T1000 (cell line): ENCODE results near the gene TMEM63A.

Experiments used
- DNase-seq: peaks from one replicate; lab custom pipeline; 2025; ENCODE audit warnings: mixed read lengths; lab: John Stamatoyannopoulos, UW

The TMEM63A gene

GRCh38 chr1:225885336-225885735 lies 3.2 kb upstream of the TMEM63A start:
- DNase-seq = no peak

GRCh38 chr1:225883616-225884265 lies 1.6 kb upstream of the TMEM63A start:
- no peak for DNase-seq

GRCh38 chr1:225882694-225883615 lies 775 bp upstream of the TMEM63A start:
- no peak for DNase-seq

GRCh38 chr1:225881081-225881958 lies 860 bp downstream of the TMEM63A start:
- no peak for DNase-seq

- no peak for DNase-seq
Observed at GRCh38 chr1:225880636-225881035, 1.5 kb downstream of the TMEM63A start.

GRCh38 chr1:225880222-225880588 lies 2.0 kb downstream of the TMEM63A start:
- DNase-seq = no peak

- DNase-seq = no peak
Observed at GRCh38 chr1:225879521-225880221, 2.5 kb downstream of the TMEM63A start.

GRCh38 chr1:225878282-225878681 lies 3.9 kb downstream of the TMEM63A start:
- DNase-seq = no peak

GRCh38 chr1:225877580-225877979 lies 4.6 kb downstream of the TMEM63A start:
- DNase-seq = no peak

GRCh38 chr1:225876900-225877510 lies 5.2 kb downstream of the TMEM63A start:
- DNase-seq = no peak

- DNase-seq = no peak
Observed at GRCh38 chr1:225875044-225875815, 7.0 kb downstream of the TMEM63A start.

- DNase-seq = no peak
Observed at GRCh38 chr1:225874431-225874830, 7.7 kb downstream of the TMEM63A start.

- DNase-seq = no peak
Observed at GRCh38 chr1:225873281-225873850, 8.8 kb downstream of the TMEM63A start.

- DNase-seq = no peak
Observed at GRCh38 chr1:225872075-225872430, 10.1 kb downstream of the TMEM63A start.

- DNase-seq = no peak
Observed at GRCh38 chr1:225871359-225872074, 10.7 kb downstream of the TMEM63A start.

- no peak for DNase-seq
Observed at GRCh38 chr1:225870911-225871310, 11.3 kb downstream of the TMEM63A start.

GRCh38 chr1:225868631-225869330 lies 13.4 kb downstream of the TMEM63A start:
- DNase-seq = no peak

- no peak for DNase-seq
Observed at GRCh38 chr1:225866981-225867380, 15.2 kb downstream of the TMEM63A start.
